Stimulated activated CD4-positive, alpha-beta T cell treated with anti-CD3 and anti-CD28 coated beads, TNF-alpha, amount 100 ng/mL, for 24 hours (primary cell): ENCODE data around the gene FGF19.

Source experiments
- DNase-seq, 3 experiments: peaks; one replicate each; pipeline ENCODE4 v3.0.0-alpha.2; 2020; ENCODE audit warnings: low read depth in 3 of 3

The FGF19 gene

GRCh38 chr11:69703768-69704507 is at the start of gene FGF19:
Gene FGF19, minus strand, starts transcription at chr11:69704022. Its CDS starts 146 bp downstream, at chr11:69703876.
- DNase-seq: no peak

GRCh38 chr11:69752890-69753289 is 49.1 kb upstream of the FGF19 start:
- no peak for DNase-seq

- no peak for DNase-seq
These were observed 47.2 kb upstream of the FGF19 start for GRCh38 chr11:69750875-69751597.

GRCh38 chr11:69750108-69750850 is 46.5 kb upstream of the FGF19 start:
- no peak for DNase-seq

- DNase-seq: no peak
These were observed 44.8 kb upstream of the FGF19 start for GRCh38 chr11:69748637-69749036.

- no peak for DNase-seq
These were observed 43.2 kb upstream of the FGF19 start for GRCh38 chr11:69746752-69747742.

DNA sequence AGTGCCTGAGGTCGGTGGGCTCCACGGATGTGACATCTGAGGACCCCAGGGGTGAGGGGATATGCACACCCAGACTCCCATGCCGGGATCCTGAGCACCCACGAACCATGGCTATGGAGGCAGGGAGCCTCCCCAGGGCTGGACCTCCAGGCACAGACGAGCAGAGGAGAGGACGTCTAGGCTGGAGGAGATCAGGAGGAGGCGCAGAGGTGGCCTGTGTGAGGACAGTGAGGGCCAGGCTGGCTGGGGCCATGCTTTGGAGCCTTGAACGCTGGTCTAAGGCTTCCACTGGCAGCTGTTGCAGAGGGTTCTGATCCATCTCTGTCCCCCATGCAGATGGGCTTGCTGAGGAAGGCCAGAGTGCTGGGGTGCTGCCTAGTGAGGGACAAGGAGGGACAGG is 42.3 kb upstream of the FGF19 start:
- DNase-seq: no peak

DNA sequence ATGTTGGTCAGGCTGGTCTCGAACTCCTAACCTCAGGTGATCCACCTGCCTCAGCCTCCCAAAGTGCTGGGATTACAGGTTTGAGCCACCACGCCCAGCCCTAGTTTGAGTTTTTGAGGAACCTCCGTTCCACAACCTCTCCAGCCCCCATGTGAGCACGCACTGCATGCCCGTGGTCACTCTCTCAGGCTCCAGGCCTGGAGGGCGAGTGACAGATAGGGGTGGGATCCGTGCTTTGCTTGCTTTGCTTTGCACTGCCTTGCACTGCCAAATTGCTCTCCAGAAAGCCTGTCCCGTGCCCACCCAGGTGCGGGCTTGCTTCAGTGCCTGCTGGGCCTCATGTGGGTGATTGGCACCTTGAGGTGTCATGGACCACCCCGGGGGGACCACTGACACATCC is 41.4 kb upstream of the FGF19 start:
- no peak for DNase-seq

- DNase-seq: no peak
These were observed 40.6 kb upstream of the FGF19 start for GRCh38 chr11:69744435-69744834.

- no peak for DNase-seq
These were observed 31.0 kb upstream of the FGF19 start for GRCh38 chr11:69734841-69735240.

GRCh38 chr11:69734367-69734766 is 30.5 kb upstream of the FGF19 start:
- DNase-seq: no peak

GRCh38 chr11:69732910-69733309 is 29.1 kb upstream of the FGF19 start:
- no peak for DNase-seq

- DNase-seq: no peak
These were observed 27.3 kb upstream of the FGF19 start for GRCh38 chr11:69731110-69731509.

- no peak for DNase-seq
These were observed 26.7 kb upstream of the FGF19 start for GRCh38 chr11:69730500-69730899.

DNA sequence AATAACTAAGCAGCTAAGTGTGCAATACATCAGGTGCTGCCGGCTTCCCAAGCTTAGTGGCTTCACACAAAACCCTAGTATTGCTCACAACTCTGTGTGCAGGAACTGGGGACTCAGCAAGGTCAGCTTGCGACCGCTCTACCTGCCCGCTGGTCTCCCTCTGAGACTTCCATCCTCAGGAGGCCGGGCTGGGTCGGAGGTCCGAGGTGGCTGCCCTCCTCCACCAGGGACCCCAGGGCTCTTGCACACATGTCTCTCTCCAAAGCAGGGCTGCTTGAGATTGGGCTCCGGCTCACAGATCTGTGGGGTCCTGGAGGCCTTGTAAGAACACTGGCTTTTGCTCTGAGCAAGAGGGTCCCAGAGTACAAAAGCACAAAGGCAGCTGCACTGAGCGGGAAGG is 25.4 kb upstream of the FGF19 start:
- no peak for DNase-seq

- DNase-seq: no peak
These were observed 23.4 kb upstream of the FGF19 start for GRCh38 chr11:69727266-69727665.

- no peak for DNase-seq
These were observed 22.7 kb upstream of the FGF19 start for GRCh38 chr11:69726481-69726880.

DNA sequence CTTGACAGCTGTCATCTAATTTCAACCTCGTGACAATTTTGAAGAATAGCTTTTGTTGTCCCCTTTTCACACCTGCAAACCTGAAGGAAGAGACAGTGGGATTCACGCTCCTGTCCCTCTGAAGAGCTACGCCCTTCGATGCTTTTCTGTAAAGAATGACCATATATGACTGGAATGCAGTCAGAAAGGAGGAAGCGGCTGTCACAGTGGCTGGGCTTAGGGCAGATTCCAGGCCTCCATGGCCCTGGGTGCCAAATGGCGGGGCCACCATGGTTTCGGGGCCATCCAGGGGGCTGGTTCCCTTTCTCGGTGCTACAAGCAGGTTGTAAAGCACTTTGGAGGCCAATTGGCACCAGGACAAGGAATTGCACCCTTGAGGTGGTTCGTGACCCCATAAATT is 22.2 kb upstream of the FGF19 start:
- no peak for DNase-seq

- no peak for DNase-seq
These were observed 17.9 kb upstream of the FGF19 start for GRCh38 chr11:69721745-69722144.

- DNase-seq: no peak
These were observed 17.3 kb upstream of the FGF19 start for GRCh38 chr11:69721106-69721505.

- DNase-seq: no peak
These were observed 15.1 kb upstream of the FGF19 start for GRCh38 chr11:69718912-69719311.
